NB4 (cell line): ENCODE measurements around the gene CAMK1G.

Experiments
- DNase-seq: peaks from one replicate; pipeline ENCODE4 v3.0.0; 2010; ENCODE audit warnings: low read depth
- H3K4me3 ChIP-seq: one replicate; pipeline ENCODE4 v1.5.1; 2011; ENCODE audit warnings: mild to moderate bottlenecking, low read depth, low read length, moderate library complexity
- MAX ChIP-seq: IDR thresholded peaks from 2 replicates; pipeline ENCODE4 v1.6.1; 2011; ENCODE audit warnings: low read depth, low read length
- MYC ChIP-seq: IDR thresholded peaks from 2 replicates; pipeline ENCODE4 v1.6.1; 2011; ENCODE audit warnings: low read depth, low read length
- POLR2A ChIP-seq: IDR thresholded peaks from 2 replicates; pipeline ENCODE4 v1.6.1; 2011; ENCODE audit warnings: mild to moderate bottlenecking; ENCODE audit not compliant: insufficient read length; ENCODE audit errors: extremely low read depth
- TF ChIP-seq, protein P1 (sequence below): IDR thresholded peaks from one replicate; pipeline ENCODE4 v1.5.1; 2012; ENCODE audit warnings: low read depth, low read length

CAMK1G gene

DNA sequence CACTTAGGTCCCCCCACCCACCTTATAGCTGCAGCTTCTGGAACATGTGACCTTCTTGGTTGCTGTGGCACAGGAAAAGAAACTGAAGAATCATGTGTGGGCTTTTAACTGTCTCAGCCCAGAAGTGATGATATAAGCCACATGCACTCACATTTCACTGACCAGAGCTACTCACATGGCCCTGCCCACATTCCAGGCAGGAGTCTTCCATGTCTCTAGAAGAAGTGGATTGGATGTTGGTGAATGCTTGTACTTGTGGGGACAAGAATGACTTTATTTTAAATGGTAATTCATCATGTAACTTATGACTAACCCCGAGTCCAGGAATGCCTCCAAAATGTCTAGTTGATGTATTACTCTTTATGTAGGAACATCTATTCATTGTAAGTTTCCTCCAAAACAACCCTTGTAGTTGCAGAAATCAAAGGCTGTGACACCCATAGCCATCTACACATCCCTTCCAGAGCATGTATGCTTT, 15.8 kb upstream of the CAMK1G start:
- DNase-seq = no peak
- TF ChIP-seq, protein P1, sequence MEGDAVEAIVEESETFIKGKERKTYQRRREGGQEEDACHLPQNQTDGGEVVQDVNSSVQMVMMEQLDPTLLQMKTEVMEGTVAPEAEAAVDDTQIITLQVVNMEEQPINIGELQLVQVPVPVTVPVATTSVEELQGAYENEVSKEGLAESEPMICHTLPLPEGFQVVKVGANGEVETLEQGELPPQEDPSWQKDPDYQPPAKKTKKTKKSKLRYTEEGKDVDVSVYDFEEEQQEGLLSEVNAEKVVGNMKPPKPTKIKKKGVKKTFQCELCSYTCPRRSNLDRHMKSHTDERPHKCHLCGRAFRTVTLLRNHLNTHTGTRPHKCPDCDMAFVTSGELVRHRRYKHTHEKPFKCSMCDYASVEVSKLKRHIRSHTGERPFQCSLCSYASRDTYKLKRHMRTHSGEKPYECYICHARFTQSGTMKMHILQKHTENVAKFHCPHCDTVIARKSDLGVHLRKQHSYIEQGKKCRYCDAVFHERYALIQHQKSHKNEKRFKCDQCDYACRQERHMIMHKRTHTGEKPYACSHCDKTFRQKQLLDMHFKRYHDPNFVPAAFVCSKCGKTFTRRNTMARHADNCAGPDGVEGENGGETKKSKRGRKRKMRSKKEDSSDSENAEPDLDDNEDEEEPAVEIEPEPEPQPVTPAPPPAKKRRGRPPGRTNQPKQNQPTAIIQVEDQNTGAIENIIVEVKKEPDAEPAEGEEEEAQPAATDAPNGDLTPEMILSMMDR = no peak
- no peak for TF ChIP-seq POLR2A
- no peak for TF ChIP-seq MAX

DNA sequence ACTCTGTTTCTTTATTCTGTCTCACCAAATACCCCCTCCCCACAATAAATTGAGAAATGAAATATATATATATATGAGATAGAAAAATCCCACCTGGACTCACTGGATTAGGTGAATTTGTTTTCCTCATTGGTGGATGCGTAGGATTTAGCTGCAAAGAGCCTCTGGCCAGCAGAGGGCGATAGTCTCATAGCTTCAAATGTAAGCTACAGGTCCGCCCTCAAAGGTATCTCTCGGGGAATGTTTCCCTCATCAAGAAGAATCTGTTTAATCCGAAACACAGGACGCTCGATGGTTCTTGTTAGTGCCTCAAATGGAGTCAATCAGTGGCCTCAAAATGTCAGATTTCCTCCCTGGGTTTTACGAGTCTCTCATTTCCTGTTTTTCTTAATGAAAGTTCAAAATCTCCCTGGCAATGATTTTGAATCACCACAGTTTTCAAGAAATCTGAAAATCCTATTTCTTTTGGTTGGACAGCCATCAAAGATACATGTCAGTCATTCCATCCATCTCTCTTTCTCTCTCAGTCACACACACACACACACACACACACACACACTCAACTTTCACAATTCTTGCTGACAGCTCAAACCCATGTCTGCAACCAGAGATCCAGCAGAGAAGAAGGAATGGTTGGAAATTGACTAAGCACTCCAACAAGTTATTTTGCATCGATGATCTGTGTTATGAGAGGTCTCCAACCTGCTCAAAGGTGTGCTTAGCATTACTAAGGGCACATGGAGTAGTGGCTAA, 13.9 kb upstream of the CAMK1G start:
- peak; percentile 69 for DNase-seq
- H3K4me3 ChIP-seq = no peak overlapping the region
- TF ChIP-seq POLR2A = no peak
- TF ChIP-seq, protein P1 = peak; percentile 85

More for the DNA sequence above, 15.8 kb upstream of the CAMK1G start:
- no peak overlapping the region for H3K4me3 ChIP-seq

- no peak for DNase-seq
- TF ChIP-seq MYC (no peak), POLR2A (no peak), MAX (no peak)
- TF ChIP-seq, protein P1 = no peak
- no peak overlapping the region for H3K4me3 ChIP-seq
These were observed 12.8 kb upstream of the CAMK1G start for GRCh38 chr1:209570743-209571142.

DNA sequence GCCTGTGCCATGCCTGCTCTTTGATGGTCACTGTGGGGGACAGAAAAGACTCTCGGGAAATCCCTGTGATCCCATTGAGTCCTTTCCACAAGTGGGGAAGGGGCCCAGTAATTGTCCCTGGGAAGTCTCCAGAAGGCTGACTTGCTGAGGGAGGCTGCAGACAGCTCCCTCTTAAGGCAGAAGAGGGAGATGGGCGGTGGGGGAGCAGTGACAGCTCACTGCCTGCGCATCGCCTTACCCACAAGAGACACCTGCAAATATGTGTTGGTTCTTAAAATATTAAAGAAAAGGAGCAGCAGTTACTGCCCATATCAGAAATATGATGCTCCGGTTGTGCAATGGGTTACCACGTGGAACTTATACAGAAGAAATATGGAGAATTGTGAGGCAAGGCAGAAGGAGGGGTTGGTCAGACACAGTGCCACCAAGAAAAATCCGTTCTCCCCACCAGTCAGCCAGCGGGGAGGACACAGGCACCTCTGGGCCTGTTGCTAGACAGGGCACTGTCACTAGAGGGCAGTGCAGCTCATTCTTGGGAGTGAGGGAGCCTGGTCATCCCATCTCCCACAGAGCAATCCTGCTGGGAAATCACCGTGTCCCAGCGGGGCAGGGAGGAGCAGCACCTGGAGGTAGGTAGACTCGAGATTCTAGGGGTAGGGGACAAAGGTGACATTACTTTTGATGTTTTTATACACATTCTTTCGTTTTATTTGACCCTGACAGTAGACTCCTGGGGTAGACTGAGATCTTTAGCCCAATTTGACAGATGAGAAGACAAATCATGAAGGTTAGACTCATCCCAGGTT, 6.9 kb upstream of the CAMK1G start:
- no peak overlapping the region for H3K4me3 ChIP-seq
- TF ChIP-seq, protein P1 = peak; percentile 85
- TF ChIP-seq MYC = no peak
- no peak for TF ChIP-seq MAX
- peak; percentile 53 for DNase-seq

DNA sequence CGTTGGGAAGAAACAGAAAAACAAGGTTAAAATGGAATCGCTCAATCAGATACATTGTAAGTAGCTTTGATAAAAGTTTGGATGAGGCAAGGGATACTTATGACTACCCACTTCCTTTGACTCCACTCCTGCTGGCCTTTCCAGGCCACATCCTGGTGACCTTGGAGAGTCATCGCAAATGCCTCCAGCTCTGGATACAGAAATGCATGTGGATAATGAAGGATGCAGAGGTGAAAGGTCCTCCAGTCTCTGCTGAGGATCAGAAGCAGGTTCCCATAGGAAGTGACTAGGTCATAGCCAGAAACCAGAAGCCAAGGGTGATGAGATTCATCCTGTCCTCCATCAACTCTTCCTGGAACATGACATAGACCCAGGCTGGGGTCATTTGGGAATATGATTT, 6.2 kb upstream of the CAMK1G start:
- no peak overlapping the region for H3K4me3 ChIP-seq
- DNase-seq = no peak

More for the DNA sequence above, 6.2 kb upstream of the CAMK1G start:
- no peak for TF ChIP-seq MAX
- TF ChIP-seq POLR2A = no peak
- TF ChIP-seq, protein P1 = no peak
- TF ChIP-seq MYC = no peak
